H1 (cell line): Measurements from ENCODE around the gene CDT1. TPM values are rescaled to one million over a fixed set of nuclear protein-coding genes. Genes with fewer than 3 reads are reported as not detected.

ENCODE experiments used
- CTCF ChIA-PET: fragments of 300-600 bp; sonication (Branson Sonifier 250); formaldehyde crosslinking; loops from one replicate; lab custom pipeline; 2021; ENCODE audit not compliant: partially characterized antibody; lab: Charles Lee
- POLR2A ChIA-PET: fragments of 300-600 bp; sonication (Branson Sonifier 250); formaldehyde crosslinking; loops from one replicate; lab custom pipeline; 2021; ENCODE audit warnings: inconsistent platforms; ENCODE audit not compliant: partially characterized antibody; lab: Charles Lee
- DNase-seq, 2 experiments: peaks; one replicate each; pipeline versions ENCODE4 v3.0.0 to v3.0.0-alpha.2; 2010 to 2022; ENCODE audit warnings: low spot score in 2 of 2, low read depth in 1 of 2, mixed read lengths in 1 of 2
- FAIRE-seq: peaks from 2 replicates; lab custom pipeline; 2011; peaks lifted over from hg19 to GRCh38; lab: Jason Lieb, UNC
- H2AFZ ChIP-seq: 2 replicates; pipeline ENCODE4 v1.8.1; 2012; ENCODE audit warnings: low read length, inconsistent platforms
- H2AK5ac ChIP-seq: 2 replicates; pipeline ENCODE4 v1.6.1; 2013; ENCODE audit warnings: low read depth, low read length
- H2BK120ac ChIP-seq: replicated peaks from 2 replicates; pipeline ENCODE3; 2013; ENCODE audit warnings: low read depth, low read length, inconsistent platforms
- H2BK12ac ChIP-seq: 2 replicates; pipeline ENCODE4 v1.6.1; 2013; ENCODE audit warnings: low read depth, low read length
- H2BK15ac ChIP-seq: 2 replicates; pipeline ENCODE4 v1.6.1; 2013; ENCODE audit warnings: low read length
- H2BK20ac ChIP-seq: 2 replicates; pipeline ENCODE4 v1.6.1; 2013; ENCODE audit warnings: low read length
- H2BK5ac ChIP-seq: 2 replicates; pipeline ENCODE4 v1.6.1; 2013; ENCODE audit warnings: low read depth, low read length
- H3K14ac ChIP-seq: 2 replicates; pipeline ENCODE4 v1.6.1; 2013; ENCODE audit warnings: inconsistent platforms; ENCODE audit not compliant: insufficient read length
- H3K18ac ChIP-seq: 2 replicates; pipeline ENCODE4 v1.6.1; 2013; ENCODE audit warnings: low read length; ENCODE audit errors: extremely low read depth
- H3K23ac ChIP-seq: 2 replicates; pipeline ENCODE4 v1.6.1; 2013; ENCODE audit warnings: inconsistent platforms; ENCODE audit not compliant: insufficient read length
- H3K23me2 ChIP-seq: 2 replicates; pipeline ENCODE4 v1.6.1; 2013; ENCODE audit warnings: low read depth, low read length
- H3K27ac ChIP-seq: 2 replicates; pipeline ENCODE4 v1.6.1; 2011; ENCODE audit warnings: low read depth, low read length, inconsistent platforms
- H3K27me3 ChIP-seq, 4 experiments: replicated peaks in 1 of 4; 1 replicate in 1 of 4; 2 replicates in 3 of 4; pipeline versions ENCODE4 v1.6.1 to v1.8.1; 2011 to 2013; ENCODE audit warnings: low read length in 3 of 4, mild to moderate bottlenecking in 3 of 4, inconsistent platforms in 2 of 4, mixed read lengths in 2 of 4, moderate library complexity in 1 of 4; ENCODE audit not compliant: control insufficient read depth in 3 of 4, insufficient read depth in 3 of 4; ENCODE audit errors: extremely low read depth in 1 of 4
- H3K36me3 ChIP-seq, 4 experiments: 2 replicates each; pipeline versions ENCODE4 v1.6.1 to v1.8.1; 2011 to 2013; ENCODE audit warnings: mild to moderate bottlenecking in 4 of 4, low read length in 3 of 4, moderate library complexity in 2 of 4, control low read depth in 1 of 4, inconsistent platforms in 1 of 4; ENCODE audit not compliant: insufficient read depth in 4 of 4, control insufficient read depth in 2 of 4
- H3K4ac ChIP-seq: replicated peaks from 2 replicates; pipeline ENCODE3; 2013; ENCODE audit warnings: low read length, low read depth, mixed read lengths, inconsistent platforms; ENCODE audit not compliant: insufficient read length
- H3K4me1 ChIP-seq, 4 experiments: replicated peaks in 1 of 4; 1 replicate in 1 of 4; 2 replicates in 3 of 4; pipeline versions ENCODE4 v1.6.1 to v1.8.1; 2011 to 2013; ENCODE audit warnings: low read length in 3 of 4, inconsistent platforms in 2 of 4, mixed read lengths in 1 of 4; ENCODE audit not compliant: insufficient read depth in 4 of 4, control insufficient read depth in 3 of 4
- H3K4me2 ChIP-seq, 2 experiments: 2 replicates each; pipeline versions ENCODE4 v1.6.1 to v1.8.1; 2011 to 2013; ENCODE audit warnings: low read depth in 2 of 2, low read length in 2 of 2, control low read depth in 1 of 2, inconsistent platforms in 1 of 2, mild to moderate bottlenecking in 1 of 2; ENCODE audit not compliant: insufficient read depth in 1 of 2
- H3K4me3 ChIP-seq, 4 experiments: fragments of 200-600, 300-600 bp in 1 of 4; sonication (generic), shearing (Covaris generic), sonication (Bioruptor Twin) in 1 of 4; 2 replicates each; pipeline versions ENCODE4 v1.5.1 to v1.8.1; 2011 to 2016; ENCODE audit warnings: low read length in 4 of 4, low read depth in 3 of 4, control low read depth in 2 of 4, inconsistent platforms in 2 of 4, mild to moderate bottlenecking in 2 of 4, mixed read lengths in 1 of 4, moderate library complexity in 1 of 4; ENCODE audit not compliant: insufficient read depth in 2 of 4; ENCODE audit errors: extremely low read depth in 1 of 4
- H3K56ac ChIP-seq: replicated peaks from 2 replicates; pipeline ENCODE3; 2013; ENCODE audit warnings: low read depth, mild to moderate bottlenecking, mixed read lengths, low read length, inconsistent platforms; ENCODE audit not compliant: insufficient read length
- H3K79me1 ChIP-seq: 2 replicates; pipeline ENCODE4 v1.6.1; 2013; ENCODE audit warnings: low read depth, low read length, control low read depth
- H3K79me2 ChIP-seq, 2 experiments: 2 replicates each; pipeline versions ENCODE4 v1.6.1 to v1.8.1; 2012 to 2013; ENCODE audit warnings: low read length in 2 of 2, mild to moderate bottlenecking in 2 of 2, inconsistent platforms in 1 of 2; ENCODE audit not compliant: insufficient read depth in 2 of 2, control insufficient read depth in 1 of 2
- H3K9ac ChIP-seq, 4 experiments: replicated peaks in 1 of 4; 1 replicate in 1 of 4; 2 replicates in 3 of 4; pipeline versions ENCODE4 v1.6.1 to v1.8.1; 2011 to 2013; ENCODE audit warnings: low read depth in 3 of 4, low read length in 3 of 4, control low read depth in 2 of 4, mild to moderate bottlenecking in 2 of 4, moderate library complexity in 2 of 4, inconsistent platforms in 1 of 4; ENCODE audit errors: extremely low read depth in 1 of 4
- H3K9me3 ChIP-seq, 2 experiments: 2 replicates each; pipeline versions ENCODE4 v1.6.1 to v1.8.1; 2012 to 2013; ENCODE audit warnings: mild to moderate bottlenecking in 2 of 2, moderate library complexity in 2 of 2, control low read depth in 1 of 2, inconsistent platforms in 1 of 2, low read depth in 1 of 2, low read length in 1 of 2, mixed read lengths in 1 of 2; ENCODE audit not compliant: insufficient read depth in 2 of 2
- H4K20me1 ChIP-seq, 2 experiments: replicated peaks in 1 of 2; 2 replicates each; pipeline versions ENCODE3 to v1.8.1; 2011 to 2013; ENCODE audit warnings: inconsistent platforms in 2 of 2, low read length in 2 of 2, mild to moderate bottlenecking in 1 of 2; ENCODE audit not compliant: insufficient read depth in 2 of 2, control insufficient read depth in 1 of 2
- H4K5ac ChIP-seq: 2 replicates; pipeline ENCODE4 v1.6.1; 2013; ENCODE audit warnings: low read length, low read depth, mixed read lengths, inconsistent platforms; ENCODE audit not compliant: insufficient read length
- H4K8ac ChIP-seq: 2 replicates; pipeline ENCODE4 v1.8.0; 2013; ENCODE audit warnings: mild to moderate bottlenecking, moderate library complexity, low read length, inconsistent platforms; ENCODE audit not compliant: insufficient read depth; ENCODE audit errors: extremely low read depth
- H4K91ac ChIP-seq: replicated peaks from 2 replicates; pipeline ENCODE3; 2013; ENCODE audit warnings: low read length, mixed read lengths, inconsistent platforms; ENCODE audit not compliant: insufficient read length
- EGR1 ChIP-seq: IDR thresholded peaks from 2 replicates; pipeline ENCODE4 v1.6.1; 2011; ENCODE audit warnings: low read depth, low read length, borderline replicate concordance
- SIN3A ChIP-seq, 2 experiments: IDR thresholded peaks in 1 of 2; conservative IDR thresholded peaks in 1 of 2; 2 replicates each; pipeline ENCODE4 v1.6.1; 2011 to 2012; ENCODE audit warnings: low read length in 2 of 2, improper control_type of control experiment in 1 of 2, low read depth in 1 of 2, mild to moderate bottlenecking in 1 of 2
- TAF7 ChIP-seq: optimal IDR thresholded peaks from 2 replicates; pipeline ENCODE3; 2011; ENCODE audit warnings: low read depth, mild to moderate bottlenecking, inconsistent platforms, low read length, moderate library complexity, borderline replicate concordance
- WGBS, 2 experiments: shearing (Covaris generic) in 1 of 2; methylation state at CpG; one replicate each; pipeline versions ENCODE4 v1.1.6 to v1.1.7; 2013 to 2015; ENCODE audit warnings: low lambda C conversion rate in 2 of 2, mixed read lengths in 2 of 2, inconsistent platforms in 1 of 2, low coverage in 1 of 2, missing lambda C conversion rate in 1 of 2; ENCODE audit not compliant: insufficient replicate concordance in 2 of 2, insufficient coverage in 1 of 2, insufficient read length in 1 of 2; ENCODE audit errors: extremely low coverage in 1 of 2, missing lambda C conversion rate in 1 of 2; 5-methylcytosine and 5-hydroxymethylcytosine counted together
- polyA plus RNA-seq, 7 experiments: library from polyadenylated mRNA; depleted of rRNA in 3 of 7; stranded (reverse) in 5 of 7; unstranded in 2 of 7; fragments of >200 nt in 5 of 7; fragments of 200-250 nt in 2 of 7; gene quantifications; 1 replicate in 5 of 7; 2 replicates in 1 of 7; 4 replicates in 1 of 7; pipeline versions ENCODE4 v1.2.1 to v1.2.3, GENCODE V29; 2011 to 2013; ENCODE audit warnings: missing spikeins in 2 of 7, mixed read lengths in 2 of 7
- total RNA-seq: library from RNA; stranded (reverse); fragmentation: NEBNext Ultra II Directional; extraction: Animal tissue kit (Norgen Biotek cat#: 25700); gene quantifications from 2 replicates; pipeline ENCODE4 v1.2.1, GENCODE V29; 2021

The CDT1 gene
- total and polyA plus RNA-seq, 2 of the 8 experiments (the other 6 are each of a cell fraction or from before 2014, with no cell fraction given): 76.7 to 95.4 TPM

DNA sequence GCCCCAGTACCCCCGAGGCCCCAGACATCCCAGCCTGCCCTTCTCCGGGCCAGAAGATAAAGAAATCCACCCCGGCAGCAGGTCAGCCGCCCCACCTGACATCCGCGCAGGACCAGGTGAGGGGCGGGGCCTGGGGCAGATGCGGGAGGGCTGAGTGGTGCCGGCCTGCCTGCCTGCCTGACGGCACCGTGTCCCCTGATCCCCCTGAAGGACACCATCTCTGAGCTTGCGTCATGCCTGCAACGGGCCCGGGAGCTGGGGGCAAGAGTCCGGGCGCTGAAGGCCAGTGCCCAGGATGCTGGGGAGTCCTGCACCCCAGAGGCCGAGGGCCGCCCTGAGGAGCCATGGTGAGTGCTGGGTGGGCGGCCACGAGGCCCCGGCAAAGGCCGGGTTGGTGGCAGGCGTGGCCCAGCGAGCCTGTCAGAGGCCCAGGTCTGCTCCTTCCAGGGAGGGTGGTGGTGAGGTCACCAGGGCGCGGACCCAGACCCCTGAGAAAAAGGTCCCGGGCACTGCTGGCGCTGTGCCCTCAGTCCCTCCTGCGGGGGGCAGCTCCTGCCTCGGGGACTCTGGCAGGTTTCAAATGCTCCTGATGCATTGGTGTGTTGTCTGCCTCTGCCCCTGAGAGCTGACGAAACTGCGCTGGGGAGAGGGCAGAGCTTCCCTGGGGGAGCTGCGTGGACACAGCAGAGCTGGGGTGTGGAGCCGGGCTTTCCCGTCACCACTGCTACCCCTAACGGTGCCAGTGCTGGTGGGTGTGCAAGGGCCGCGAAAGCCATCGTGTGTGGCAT lies 1.2 kb downstream of the CDT1 start:
- FAIRE-seq: no peak
- Histone ChIP-seq H2BK5ac (peak overlapping the region; percentile 60; the same call in 1 of the 2 replicates), H3K4me1 (peaks cover 0 to 12% (median 9%) of the 10 kb centered on the region in 4 experiments; a peak in 5 of 7 replicates), H3K36me3 (peaks cover 33 to 53% (median 45%) of the 10 kb centered on the region in 4 experiments), H3K9ac (peak overlapping the region; percentile 66 to 88 (median 80)), H3K4me2 (peak overlapping the region; percentile 87 to 95), H4K20me1 (peaks cover 26 to 38% of the 10 kb centered on the region in 2 experiments), H3K23ac (no peak overlapping the region), H3K23me2 (peaks cover 7% of the 10 kb centered on the region; the same call in 1 of the 2 replicates), H4K8ac (peak overlapping the region; percentile 63; the same call in 1 of the 2 replicates), H3K56ac (no peak overlapping the region), H2BK12ac (no peak overlapping the region), H2BK15ac (no peak overlapping the region), H3K9me3 (no peaks in the 10 kb centered on the region), H4K91ac (no peak overlapping the region), H3K27ac (peak overlapping the region; percentile 63; the same call in 1 of the 2 replicates), H2AFZ (no peak overlapping the region), H2BK20ac (no peak overlapping the region), H3K4me3 (peak overlapping the region; percentile 59 to 84 (median 80)), H3K27me3 (no peaks in the 10 kb centered on the region), H2AK5ac (no peak overlapping the region), H3K4ac (no peak overlapping the region), H3K79me2 (peaks cover 0 to 16% of the 10 kb centered on the region in 2 experiments; a peak in 2 of 4 replicates), H3K79me1 (peaks cover 12% of the 10 kb centered on the region), H3K18ac (peak overlapping the region; percentile 60), H4K5ac (no peak overlapping the region), H3K14ac (no peak overlapping the region), H2BK120ac (no peak overlapping the region)
- TF ChIP-seq TAF7: peak; percentile 15
- TF ChIP-seq SIN3A (conservative IDR thresholded peaks at IDR 0.05 in 1 of 2, IDR thresholded peaks at IDR 0.05 in 1 of 2; ENCODE audit: low read depth in 1 of 2, low read length in 2 of 2): 0 out of 4 replicates have a peak, but pooled peaks of 1 of the 2 experiments have one; percentile 37
- no peak for TF ChIP-seq EGR1
- 66% methylated on average over 33 of the region's 39 CpGs; no CpG with 5 or more reads in 1 of the 2 experiments for WGBS, 2 experiments
- ChIA-PET CTCF (interaction anchor here (0.9 to 2.0 kb wide), 4 partner anchors 9 to 67 kb away, joined by 3 to 6 read pairs (median 4); no protein-coding TSS in a partner anchor), POLR2A (interaction anchor here (0.7 to 1.7 kb wide), 10 partner anchors 9 to 113 kb away, joined by 3 to 5 read pairs (median 3); no protein-coding TSS in a partner anchor)
- no peak for DNase-seq
